Mucosa of descending colon (tissue), 3 donors: ENCODE data around the gene TVP23A. TPM values are rescaled to one million over a fixed set of nuclear protein-coding genes. Genes with fewer than 3 reads are reported as not detected.

Experiments
- ATAC-seq: fragments of 200-7000 bp; cut with Tn5 transposase; one replicate; pipeline ENCODE4 v1.9.1; 2020; ENCODE audit warnings: mild to moderate bottlenecking, moderate library complexity
- DNase-seq, 3 donors: peaks; one replicate each; pipeline ENCODE4 v3.0.0-alpha.2; 2020
- H3K36me3 ChIP-seq: fragments of 200-600 bp; one replicate; pipeline ENCODE4 v1.8.0; 2021; ENCODE audit warnings: low read depth, mild to moderate bottlenecking
- H3K4me1 ChIP-seq: fragments of 200-600 bp; one replicate; pipeline ENCODE4 v1.8.0; 2021; ENCODE audit warnings: low read depth, mild to moderate bottlenecking
- H3K4me3 ChIP-seq: fragments of 200-600 bp; one replicate; pipeline ENCODE4 v1.8.0; 2021; ENCODE audit warnings: mild to moderate bottlenecking
- H3K9me3 ChIP-seq: fragments of 200-600 bp; one replicate; pipeline ENCODE4 v1.8.0; 2021; ENCODE audit warnings: mild to moderate bottlenecking
- CTCF ChIP-seq: fragments of 200-600 bp; IDR thresholded peaks from one replicate; pipeline ENCODE4 v1.8.0; 2022; ENCODE audit warnings: antibody characterized with exemption, mild to moderate bottlenecking
- intact Hi-C, 2 donors: fragments of 100-400 bp; cut with DNase I in 1 of 2; cut with micrococcal nuclease in 1 of 2; formaldehyde crosslinking; loops; one replicate each; pipeline versions ENCODE4 v1.11.0 to v1.11.1; 2022; cut with DNase I, micrococcal nuclease
- total RNA-seq, 3 donors: library from RNA; stranded (reverse); fragmentation: NEBNext Ultra II Directional in 2 of 3; extraction: Animal tissue kit (Norgen Biotek cat#: 25700) in 2 of 3; gene quantifications; one replicate each; pipeline versions ENCODE4 v1.2.1 to v1.2.4, GENCODE V29; 2021 to 2023
- donor health status: DM: no; HTN: no; CAD: no; lungs with moderate emphysema.
- donor health status: DM: no; HTN: no; CAD: no.
- donor health status: DM: no; HTN: yes; CAD: no.

Gene TVP23A
- total RNA-seq, 3 donors from 2014 or later: 0.14 to 0.60 TPM; not detected in 1

GRCh38 chr16:10728003-10728887, 90.3 kb downstream of the TVP23A start:
- Histone ChIP-seq H3K36me3 (no peaks in the 10 kb centered on the region), H3K9me3 (no peaks in the 10 kb centered on the region), H3K4me3 (no peak overlapping the region), H3K4me1 (no peaks in the 10 kb centered on the region)
- no peak for TF ChIP-seq CTCF
- ATAC-seq: peak; percentile 18
- no peak for DNase-seq
- intact Hi-C loops: no loop called here

Other genes with a start within 250 kb of the TVP23A start
- gene EMP2, start 238.2 kb downstream of the TVP23A start, total RNA-seq: 10 to 100 TPM; 73.0 to 92.9 (median 84.3) TPM
- under 1 TPM; 0.28 to 0.90 (median 0.46) TPM for gene TEKT5, start 123.9 kb downstream of the TVP23A start, total RNA-seq
- 10 to 100 TPM; 24.1 to 34.8 (median 24.6) TPM for gene NUBP1, start 75.0 kb downstream of the TVP23A start, total RNA-seq
- 10 to 100 TPM in 1 of 3 donors, 1 to 10 TPM in 2; 5.8 to 16.0 (median 9.1) TPM for gene CIITA, start 58.4 kb upstream of the TVP23A start, total RNA-seq
- gene DEXI, start 123.7 kb upstream of the TVP23A start, total RNA-seq: 10 to 100 TPM; 18.0 to 44.8 (median 26.6) TPM
- gene CLEC16A, start 125.8 kb upstream of the TVP23A start, total RNA-seq: 10 to 100 TPM; 30.3 to 38.1 (median 37.1) TPM